Endothelial cell of umbilical vein (primary cell): Measurements from ENCODE around the gene ELOA. TPM values are rescaled to one million over a fixed set of nuclear protein-coding genes. Genes with fewer than 3 reads are reported as not detected.

Experiments used
- BruUV-seq: library from RNA; stranded (reverse); fragments of 400-500 nt; replicated peaks from 2 replicates; lab custom pipeline; 2021; lab: Mats Ljungman, UMichigan
- CTCF ChIA-PET: fragments of 300-600, 350-600 bp; sonication (Branson Sonifier 250); formaldehyde crosslinking; loops from one replicate; lab custom pipeline; 2021; ENCODE audit warnings: antibody characterized with exemption, inconsistent platforms; lab: Charles Lee
- POLR2A ChIA-PET: fragments of 300-600, 350-600 bp; sonication (Branson Sonifier 250); formaldehyde crosslinking; loops from one replicate; lab custom pipeline; 2021; ENCODE audit warnings: antibody characterized with exemption, inconsistent platforms; lab: Charles Lee
- DNase-seq: peaks from one replicate; pipeline ENCODE4 v3.0.0-alpha.2; 2011; ENCODE audit warnings: low read depth, low spot score
- FAIRE-seq: peaks from 2 replicates; lab custom pipeline; 2011; peaks lifted over from hg19 to GRCh38; lab: Jason Lieb, UNC
- H2AFZ ChIP-seq: 2 replicates; pipeline ENCODE4 v1.6.0; 2012; ENCODE audit warnings: low read depth, low read length, control low read depth, inconsistent platforms
- H3K27ac ChIP-seq: 2 replicates; pipeline ENCODE4 v1.5.1; 2011; ENCODE audit warnings: low read depth, mild to moderate bottlenecking, control low read depth, low read length, moderate library complexity; ENCODE audit not compliant: insufficient read depth
- H3K27me3 ChIP-seq, 2 experiments: 2 replicates each; pipeline versions ENCODE4 v1.6.0 to v1.6.1; 2011; ENCODE audit warnings: low read length in 2 of 2, mixed read lengths in 1 of 2; ENCODE audit not compliant: control insufficient read depth in 2 of 2, insufficient read depth in 2 of 2
- H3K36me3 ChIP-seq, 2 experiments: 2 replicates in 1 of 2; 3 replicates in 1 of 2; pipeline ENCODE4 v1.5.1; 2011; ENCODE audit warnings: low read length in 2 of 2, mild to moderate bottlenecking in 1 of 2, moderate library complexity in 1 of 2; ENCODE audit not compliant: control insufficient read depth in 2 of 2, insufficient read depth in 2 of 2; ENCODE audit errors: extremely low read depth in 1 of 2
- H3K4me1 ChIP-seq: 3 replicates; pipeline ENCODE4 v1.5.1; 2011; ENCODE audit warnings: mild to moderate bottlenecking, low read length; ENCODE audit not compliant: control insufficient read depth, insufficient read depth; ENCODE audit errors: extremely low read depth
- H3K4me2 ChIP-seq: 2 replicates; pipeline ENCODE4 v1.6.1; 2011; ENCODE audit warnings: low read length, control low read depth, mixed read lengths; ENCODE audit not compliant: insufficient read depth
- H3K4me3 ChIP-seq, 3 experiments: fragments of 200-600 bp in 1 of 3; sonication (generic), shearing (Covaris generic) in 1 of 3; replicated peaks in 1 of 3; 2 replicates each; pipeline ENCODE4 v1.5.1; 2011 to 2016; ENCODE audit warnings: control low read depth in 3 of 3, low read length in 3 of 3, mild to moderate bottlenecking in 2 of 3, inconsistent platforms in 1 of 3, low read depth in 1 of 3, moderate library complexity in 1 of 3; ENCODE audit not compliant: insufficient read depth in 1 of 3
- H3K79me2 ChIP-seq: 2 replicates; pipeline ENCODE4 v1.6.0; 2012; ENCODE audit warnings: low read length, inconsistent platforms; ENCODE audit not compliant: control insufficient read depth, insufficient read depth
- H3K9ac ChIP-seq: replicated peaks from 2 replicates; pipeline ENCODE3; 2011; ENCODE audit warnings: low read length, control low read depth; ENCODE audit not compliant: insufficient read depth; ENCODE audit errors: extremely low read depth
- H3K9me1 ChIP-seq: replicated peaks from 3 replicates; pipeline ENCODE4 v1.6.0; 2011; ENCODE audit warnings: mild to moderate bottlenecking, low read length; ENCODE audit not compliant: control insufficient read depth, insufficient read depth; ENCODE audit errors: extremely low read depth
- H3K9me3 ChIP-seq: replicated peaks from 2 replicates; pipeline ENCODE4 v1.5.1; 2012; ENCODE audit warnings: low read length, inconsistent platforms; ENCODE audit not compliant: control insufficient read depth, insufficient read depth
- H4K20me1 ChIP-seq: replicated peaks from 2 replicates; pipeline ENCODE3; 2011; ENCODE audit warnings: mild to moderate bottlenecking, low read length; ENCODE audit not compliant: control insufficient read depth, insufficient read depth; ENCODE audit errors: extremely low read depth
- CTCF ChIP-seq, 2 donors: IDR thresholded peaks; 1 replicate in 1 of 2; 2 replicates in 1 of 2; pipeline ENCODE4 v1.5.1; 2011; ENCODE audit warnings: low read length in 2 of 2, mild to moderate bottlenecking in 2 of 2, moderate library complexity in 2 of 2, control low read depth in 1 of 2, inconsistent platforms in 1 of 2, low read depth in 1 of 2; ENCODE audit not compliant: insufficient read depth in 1 of 2; ENCODE audit errors: extremely low read depth in 1 of 2
- FOS ChIP-seq: IDR thresholded peaks from 2 replicates; pipeline ENCODE4 v1.6.1; 2011; ENCODE audit warnings: mild to moderate bottlenecking, low read length, moderate library complexity, borderline replicate concordance; ENCODE audit not compliant: insufficient read depth
- GATA2 ChIP-seq: IDR thresholded peaks from 2 replicates; pipeline ENCODE4 v1.7.0; 2011; ENCODE audit warnings: low read depth, mild to moderate bottlenecking, moderate library complexity, mixed read lengths, low read length; ENCODE audit not compliant: insufficient read length, insufficient read depth
- MAX ChIP-seq: IDR thresholded peaks from 2 replicates; pipeline ENCODE4 v1.6.1; 2011; ENCODE audit not compliant: insufficient read depth, insufficient read length
- MYC ChIP-seq: IDR thresholded peaks from one replicate; pipeline ENCODE4 v1.6.1; 2011; ENCODE audit warnings: mild to moderate bottlenecking, low read depth, low read length
- POLR2AphosphoS5 ChIP-seq: IDR thresholded peaks from 2 replicates; pipeline ENCODE4 v1.6.1; 2012; ENCODE audit warnings: low read depth, mild to moderate bottlenecking, control low read depth, low read length, moderate library complexity; ENCODE audit not compliant: insufficient read depth
- dilution Hi-C: fragments of 300-500 bp; cut with MboI; formaldehyde crosslinking; loops from one replicate; pipeline ENCODE4 v1.15.0; 2019; ENCODE audit warnings: low sequenced_read_pairs; ENCODE audit not compliant: extremely low pct_ligation_motif_present
- intact Hi-C: fragments of 100-400 bp; cut with micrococcal nuclease; formaldehyde crosslinking; loops from one replicate; pipeline ENCODE4 v1.10.0; 2022
- polyA plus RNA-seq, 4 experiments: library from polyadenylated mRNA; depleted of rRNA in 3 of 4; stranded (reverse) in 3 of 4; unstranded in 1 of 4; fragments of >200 nt; gene quantifications; 2 replicates each; pipeline versions ENCODE4 v1.2.1 to v1.2.3, GENCODE V29; 2011 to 2012; ENCODE audit warnings: missing spikeins in 1 of 4
- total RNA-seq: library from RNA; stranded (reverse); gene quantifications from 2 replicates; pipeline ENCODE4 v1.2.3, GENCODE V29; 2021

ELOA gene
- total and polyA plus RNA-seq, 2 donors (not counting 3 experiments of a cell fraction or from before 2014, with no cell fraction given): 11.9 to 42.6 TPM

DNA sequence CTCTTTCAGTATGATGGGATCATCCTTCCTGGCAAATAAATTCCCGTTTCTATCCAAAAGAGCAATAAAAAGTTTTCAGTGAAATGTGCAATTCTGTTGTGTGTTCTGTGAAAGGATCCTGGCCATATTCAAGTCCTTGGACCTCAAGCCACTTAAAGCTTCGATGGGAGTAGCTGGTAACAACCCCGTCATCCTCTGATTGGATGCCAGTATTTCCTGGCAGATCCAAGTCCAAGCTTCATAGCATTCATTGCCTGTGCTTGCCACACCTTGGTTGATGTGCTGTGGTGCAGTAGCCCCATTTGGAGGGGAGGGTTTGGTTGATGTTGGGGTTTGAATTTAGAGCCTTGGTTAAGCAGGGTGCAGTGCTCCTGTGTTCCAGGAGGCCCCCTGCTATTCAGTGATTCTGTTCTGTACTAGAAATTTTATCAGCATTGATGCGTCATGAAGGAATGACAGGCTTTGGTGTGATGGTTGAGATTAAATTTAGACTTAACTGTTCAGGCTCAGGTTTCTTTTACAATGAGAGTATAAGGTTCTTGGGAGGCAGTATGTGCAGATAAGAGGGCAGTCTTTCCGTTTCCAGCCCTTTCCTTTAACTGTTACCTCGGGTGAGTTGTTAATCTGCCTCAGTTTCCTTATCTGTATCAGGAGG is 46.8 kb upstream of the ELOA start:
- no peaks in the 10 kb centered on the region for H3K9me3 ChIP-seq
- TF ChIP-seq GATA2: no peak
- TF ChIP-seq POLR2AphosphoS5: no peak
- no peak for TF ChIP-seq FOS
- no peak for TF ChIP-seq MAX
- TF ChIP-seq CTCF (IDR thresholded peaks at IDR 0.05; ENCODE audit: extremely low read depth in 1 of 2, insufficient read depth in 1 of 2, low read depth in 1 of 2, low read length in 2 of 2): no peak
- TF ChIP-seq MYC: no peak
- H3K4me1 ChIP-seq: peaks cover 30% of the 10 kb centered on the region
- no peak overlapping the region for H2AFZ ChIP-seq
- ChIA-PET POLR2A (no interaction called here), CTCF (interaction anchor here (0.6 to 1.8 kb wide), 3 partner anchors 49 to 165 kb away, joined by 3 to 5 read pairs (median 4); partner anchors contain the start of gene E2F2)
- no peak overlapping the region for H3K27ac ChIP-seq
- FAIRE-seq (no peak), DNase-seq (no peak)
- no TSS peak for BruUV-seq
- dilution Hi-C loops (no loop called here), intact Hi-C loops (loop anchor here (5.0 kb wide), 1 partner anchor 251 kb away; no protein-coding TSS in a partner anchor)
- H3K4me2 ChIP-seq: no peak overlapping the region
- peaks cover 14% of the 10 kb centered on the region for H4K20me1 ChIP-seq
- H3K9me1 ChIP-seq: no peaks in the 10 kb centered on the region
- peaks cover 95% of the 10 kb centered on the region for H3K79me2 ChIP-seq
- H3K27me3 ChIP-seq: no peaks in the 10 kb centered on the region
- no peak overlapping the region for H3K9ac ChIP-seq
- peaks cover 51 to 52% of the 10 kb centered on the region in 2 experiments for H3K36me3 ChIP-seq
- H3K4me3 ChIP-seq: no peak overlapping the region
